Measurements from ENCODE around the gene DPF3. TPM values are rescaled to one million over a fixed set of nuclear protein-coding genes. Genes with fewer than 3 reads are reported as not detected.

The DPF3 gene
- total and polyA plus RNA-seq, 2 of the 13 experiments (the other 11 are each of a cell fraction or from before 2014, with no cell fraction given): 0.09 to 0.60 TPM

DNA sequence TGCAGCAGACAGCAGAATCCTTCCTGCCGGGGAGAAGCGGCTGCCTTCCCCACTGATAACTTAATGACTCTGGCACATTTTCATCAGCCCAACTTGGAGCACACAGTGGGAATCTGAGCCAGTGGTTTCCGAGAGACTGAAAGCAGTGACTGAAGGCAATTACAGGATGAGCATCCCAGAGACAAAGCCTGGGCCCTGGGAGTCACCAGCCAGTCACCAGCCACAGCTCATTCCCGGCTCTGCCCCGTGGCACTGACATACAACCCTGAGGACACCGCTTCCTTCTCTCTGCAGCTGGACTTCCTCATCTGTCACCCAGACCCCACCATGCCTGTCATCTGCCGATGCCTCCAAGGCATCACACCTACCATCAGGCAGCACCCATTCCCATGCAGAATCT lies 192.3 kb downstream of the DPF3 start (continued):
- TF ChIP-seq, protein P1, sequence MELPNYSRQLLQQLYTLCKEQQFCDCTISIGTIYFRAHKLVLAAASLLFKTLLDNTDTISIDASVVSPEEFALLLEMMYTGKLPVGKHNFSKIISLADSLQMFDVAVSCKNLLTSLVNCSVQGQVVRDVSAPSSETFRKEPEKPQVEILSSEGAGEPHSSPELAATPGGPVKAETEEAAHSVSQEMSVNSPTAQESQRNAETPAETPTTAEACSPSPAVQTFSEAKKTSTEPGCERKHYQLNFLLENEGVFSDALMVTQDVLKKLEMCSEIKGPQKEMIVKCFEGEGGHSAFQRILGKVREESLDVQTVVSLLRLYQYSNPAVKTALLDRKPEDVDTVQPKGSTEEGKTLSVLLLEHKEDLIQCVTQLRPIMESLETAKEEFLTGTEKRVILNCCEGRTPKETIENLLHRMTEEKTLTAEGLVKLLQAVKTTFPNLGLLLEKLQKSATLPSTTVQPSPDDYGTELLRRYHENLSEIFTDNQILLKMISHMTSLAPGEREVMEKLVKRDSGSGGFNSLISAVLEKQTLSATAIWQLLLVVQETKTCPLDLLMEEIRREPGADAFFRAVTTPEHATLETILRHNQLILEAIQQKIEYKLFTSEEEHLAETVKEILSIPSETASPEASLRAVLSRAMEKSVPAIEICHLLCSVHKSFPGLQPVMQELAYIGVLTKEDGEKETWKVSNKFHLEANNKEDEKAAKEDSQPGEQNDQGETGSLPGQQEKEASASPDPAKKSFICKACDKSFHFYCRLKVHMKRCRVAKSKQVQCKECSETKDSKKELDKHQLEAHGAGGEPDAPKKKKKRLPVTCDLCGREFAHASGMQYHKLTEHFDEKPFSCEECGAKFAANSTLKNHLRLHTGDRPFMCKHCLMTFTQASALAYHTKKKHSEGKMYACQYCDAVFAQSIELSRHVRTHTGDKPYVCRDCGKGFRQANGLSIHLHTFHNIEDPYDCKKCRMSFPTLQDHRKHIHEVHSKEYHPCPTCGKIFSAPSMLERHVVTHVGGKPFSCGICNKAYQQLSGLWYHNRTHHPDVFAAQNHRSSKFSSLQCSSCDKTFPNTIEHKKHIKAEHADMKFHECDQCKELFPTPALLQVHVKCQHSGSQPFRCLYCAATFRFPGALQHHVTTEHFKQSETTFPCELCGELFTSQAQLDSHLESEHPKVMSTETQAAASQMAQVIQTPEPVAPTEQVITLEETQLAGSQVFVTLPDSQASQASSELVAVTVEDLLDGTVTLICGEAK (IDR thresholded peaks at IDR 0.05): no peak
- TF ChIP-seq, protein P1 (CRISPR knock-in tag; IDR thresholded peaks at IDR 0.05): no peak
- no peak for TF ChIP-seq MYC (CRISPR knock-in tag; IDR thresholded peaks at IDR 0.05; ENCODE audit: borderline replicate concordance)
- TF ChIP-seq, protein P2, sequence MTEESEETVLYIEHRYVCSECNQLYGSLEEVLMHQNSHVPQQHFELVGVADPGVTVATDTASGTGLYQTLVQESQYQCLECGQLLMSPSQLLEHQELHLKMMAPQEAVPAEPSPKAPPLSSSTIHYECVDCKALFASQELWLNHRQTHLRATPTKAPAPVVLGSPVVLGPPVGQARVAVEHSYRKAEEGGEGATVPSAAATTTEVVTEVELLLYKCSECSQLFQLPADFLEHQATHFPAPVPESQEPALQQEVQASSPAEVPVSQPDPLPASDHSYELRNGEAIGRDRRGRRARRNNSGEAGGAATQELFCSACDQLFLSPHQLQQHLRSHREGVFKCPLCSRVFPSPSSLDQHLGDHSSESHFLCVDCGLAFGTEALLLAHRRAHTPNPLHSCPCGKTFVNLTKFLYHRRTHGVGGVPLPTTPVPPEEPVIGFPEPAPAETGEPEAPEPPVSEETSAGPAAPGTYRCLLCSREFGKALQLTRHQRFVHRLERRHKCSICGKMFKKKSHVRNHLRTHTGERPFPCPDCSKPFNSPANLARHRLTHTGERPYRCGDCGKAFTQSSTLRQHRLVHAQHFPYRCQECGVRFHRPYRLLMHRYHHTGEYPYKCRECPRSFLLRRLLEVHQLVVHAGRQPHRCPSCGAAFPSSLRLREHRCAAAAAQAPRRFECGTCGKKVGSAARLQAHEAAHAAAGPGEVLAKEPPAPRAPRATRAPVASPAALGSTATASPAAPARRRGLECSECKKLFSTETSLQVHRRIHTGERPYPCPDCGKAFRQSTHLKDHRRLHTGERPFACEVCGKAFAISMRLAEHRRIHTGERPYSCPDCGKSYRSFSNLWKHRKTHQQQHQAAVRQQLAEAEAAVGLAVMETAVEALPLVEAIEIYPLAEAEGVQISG (CRISPR knock-in tag; IDR thresholded peaks at IDR 0.05): no peak
